Measurements from ENCODE around the gene CD99L2. TPM values are rescaled to one million over a fixed set of nuclear protein-coding genes. Genes with fewer than 3 reads are reported as not detected.

Gene CD99L2
- total and polyA plus RNA-seq, 4 donors, result 22.3 to 39.6 (median 23.8) TPM

DNA sequence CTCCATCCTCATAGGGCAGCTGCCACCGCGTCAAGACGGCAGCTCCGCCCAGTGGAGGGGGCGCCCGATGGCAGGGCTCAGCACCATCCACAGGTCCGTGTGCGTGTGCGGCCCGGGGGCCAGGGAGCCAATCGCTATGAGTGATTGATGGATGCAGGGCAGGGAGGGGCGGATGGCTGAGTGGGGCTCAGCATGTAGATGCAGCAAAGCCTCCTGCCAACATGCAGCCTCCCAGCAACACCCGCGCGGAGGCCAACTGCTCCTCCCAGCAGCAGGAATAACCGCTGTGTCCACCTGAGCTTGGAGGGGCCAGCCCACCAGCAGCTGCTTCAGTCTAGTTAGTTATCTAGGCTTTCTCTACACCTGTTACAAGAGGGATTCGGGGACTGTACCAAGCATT lies 127.8 kb downstream of the CD99L2 start:
- Histone ChIP-seq H3K27me3 (ENCODE audit: control insufficient read depth in 3 of 3, insufficient read depth in 3 of 3, low read length in 2 of 3) (no peaks in the 10 kb centered on the region), H3K36me3 (ENCODE audit: control insufficient read depth in 4 of 4, insufficient read depth in 4 of 4, low read length in 4 of 4) (peaks cover 0 to 5% (median 0%) of the 10 kb centered on the region in 4 donors), H3K9ac (ENCODE audit: insufficient read depth in 1 of 2, low read length in 2 of 2) (no peak overlapping the region), H3K27ac (ENCODE audit: low read depth in 1 of 2, low read length in 1 of 2) (no peak overlapping the region), H3K4me3 (no peak overlapping the region), H3K9me3 (ENCODE audit: control insufficient read depth in 4 of 4, insufficient read depth in 3 of 4, low read length in 3 of 4) (no peaks in the 10 kb centered on the region), H3K4me1 (ENCODE audit: control insufficient read depth in 5 of 5, insufficient read depth in 5 of 5, low read length in 5 of 5) (peaks cover 0 to 6% (median 0%) of the 10 kb centered on the region in 5 donors)
- ATAC-seq (ENCODE audit: insufficient read depth, low FRiP score), result no peak
- WGBS, 2 donors, result 86 to 93% methylated on average over 8 to 17 of the region's 17 CpGs
- TF ChIP-seq, protein P1, sequence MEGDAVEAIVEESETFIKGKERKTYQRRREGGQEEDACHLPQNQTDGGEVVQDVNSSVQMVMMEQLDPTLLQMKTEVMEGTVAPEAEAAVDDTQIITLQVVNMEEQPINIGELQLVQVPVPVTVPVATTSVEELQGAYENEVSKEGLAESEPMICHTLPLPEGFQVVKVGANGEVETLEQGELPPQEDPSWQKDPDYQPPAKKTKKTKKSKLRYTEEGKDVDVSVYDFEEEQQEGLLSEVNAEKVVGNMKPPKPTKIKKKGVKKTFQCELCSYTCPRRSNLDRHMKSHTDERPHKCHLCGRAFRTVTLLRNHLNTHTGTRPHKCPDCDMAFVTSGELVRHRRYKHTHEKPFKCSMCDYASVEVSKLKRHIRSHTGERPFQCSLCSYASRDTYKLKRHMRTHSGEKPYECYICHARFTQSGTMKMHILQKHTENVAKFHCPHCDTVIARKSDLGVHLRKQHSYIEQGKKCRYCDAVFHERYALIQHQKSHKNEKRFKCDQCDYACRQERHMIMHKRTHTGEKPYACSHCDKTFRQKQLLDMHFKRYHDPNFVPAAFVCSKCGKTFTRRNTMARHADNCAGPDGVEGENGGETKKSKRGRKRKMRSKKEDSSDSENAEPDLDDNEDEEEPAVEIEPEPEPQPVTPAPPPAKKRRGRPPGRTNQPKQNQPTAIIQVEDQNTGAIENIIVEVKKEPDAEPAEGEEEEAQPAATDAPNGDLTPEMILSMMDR (IDR thresholded peaks at IDR 0.05; ENCODE audit: control extremely low read depth, extremely low read depth), result no peak
- DNase-seq, result no peak

DNA sequence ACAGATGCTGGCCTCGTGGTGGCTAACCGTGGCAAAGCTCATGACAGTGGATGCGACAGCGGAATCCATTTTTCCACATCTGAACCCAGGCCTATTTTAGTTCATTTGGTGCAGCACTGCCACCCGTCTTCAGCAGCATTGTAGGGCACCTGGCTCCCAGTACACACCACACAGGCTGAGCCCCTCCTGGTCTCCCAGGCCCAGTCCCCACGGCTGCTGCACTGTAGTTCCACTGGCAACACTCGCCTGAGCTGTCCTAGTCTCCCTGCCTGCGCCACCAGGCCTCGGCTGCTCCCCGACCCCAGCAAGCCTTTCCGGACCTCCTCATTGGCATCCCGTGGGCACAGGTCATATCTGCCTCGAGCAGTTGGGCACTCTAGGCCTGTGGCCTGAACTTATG lies 129.1 kb downstream of the CD99L2 start:
- ATAC-seq (ENCODE audit: insufficient read depth, low FRiP score), result no peak
- Histone ChIP-seq H3K27me3 (ENCODE audit: control insufficient read depth in 3 of 3, insufficient read depth in 3 of 3, low read length in 2 of 3) (no peaks in the 10 kb centered on the region), H3K4me3 (no peak overlapping the region), H3K9ac (ENCODE audit: insufficient read depth in 1 of 2, low read length in 2 of 2) (no peak overlapping the region), H3K9me3 (ENCODE audit: control insufficient read depth in 4 of 4, insufficient read depth in 3 of 4, low read length in 3 of 4) (no peaks in the 10 kb centered on the region), H3K4me1 (ENCODE audit: control insufficient read depth in 5 of 5, insufficient read depth in 5 of 5, low read length in 5 of 5) (peaks cover 0 to 6% (median 0%) of the 10 kb centered on the region in 5 donors), H3K27ac (ENCODE audit: low read depth in 1 of 2, low read length in 1 of 2) (no peak overlapping the region), H3K36me3 (ENCODE audit: control insufficient read depth in 4 of 4, insufficient read depth in 4 of 4, low read length in 4 of 4) (peaks cover 0 to 6% (median 2%) of the 10 kb centered on the region in 4 donors)
- TF ChIP-seq, protein P1 (IDR thresholded peaks at IDR 0.05; ENCODE audit: control extremely low read depth, extremely low read depth), result no peak
- 89 to 98% methylated on average over 13 of the region's 13 CpGs for WGBS, 2 donors
- DNase-seq, result no peak

DNA sequence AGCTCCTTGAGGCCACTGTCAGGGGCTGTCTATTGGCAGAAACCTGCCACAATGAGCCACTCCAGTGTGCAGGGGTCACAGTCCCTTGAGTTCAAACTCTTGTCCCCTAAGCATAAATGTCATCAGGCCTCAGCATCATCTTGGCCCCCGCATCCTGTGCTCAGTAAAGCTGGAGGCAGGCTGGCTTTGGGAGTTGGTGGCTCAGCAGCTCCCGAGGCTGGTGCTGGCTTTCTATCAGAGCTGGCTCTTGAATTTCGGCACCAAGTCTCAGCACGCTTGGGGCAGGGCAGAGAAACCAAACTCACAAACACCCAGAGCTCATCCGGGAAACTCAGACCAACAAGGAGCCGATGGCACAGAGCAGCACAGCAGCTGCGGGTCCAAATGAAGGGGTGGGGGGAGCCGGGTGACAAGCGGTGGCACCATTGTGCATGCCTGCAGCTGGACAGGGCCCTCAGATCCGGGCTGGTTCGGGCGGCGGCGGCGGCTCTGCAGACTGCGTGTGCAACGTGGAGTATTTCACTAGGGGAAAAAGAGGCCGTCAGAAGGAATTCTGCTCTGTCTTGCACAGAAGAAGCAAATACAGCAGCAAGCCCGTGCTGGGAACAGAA lies 129.8 kb downstream of the CD99L2 start:
- TF ChIP-seq, protein P1 (IDR thresholded peaks at IDR 0.05; ENCODE audit: control extremely low read depth, extremely low read depth), result no peak

DNA sequence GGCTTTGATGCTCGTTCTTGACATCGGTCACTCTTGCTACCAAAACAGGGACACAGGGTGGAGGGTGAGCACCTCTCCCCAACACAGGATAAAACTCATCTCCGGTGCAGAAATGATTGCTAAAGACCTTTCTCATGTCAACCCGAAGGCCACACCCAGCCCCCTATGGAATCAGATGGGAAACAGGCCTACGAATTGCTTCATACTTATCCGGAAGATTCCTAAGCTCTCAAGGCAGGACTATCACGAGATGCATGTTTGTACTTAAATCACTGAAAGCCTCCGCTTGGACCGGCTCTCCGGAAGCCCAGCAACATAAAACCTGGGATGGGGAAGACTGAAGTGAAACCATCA lies 130.4 kb downstream of the CD99L2 start:
- peaks cover 0 to 6% (median 2%) of the 10 kb centered on the region in 4 donors for H3K36me3 ChIP-seq (ENCODE audit: control insufficient read depth in 4 of 4, insufficient read depth in 4 of 4, low read length in 4 of 4)
- no peaks in the 10 kb centered on the region for H3K9me3 ChIP-seq (ENCODE audit: control insufficient read depth in 4 of 4, insufficient read depth in 3 of 4, low read length in 3 of 4)
- TF ChIP-seq, protein P1 (IDR thresholded peaks at IDR 0.05; ENCODE audit: control extremely low read depth, extremely low read depth), result no peak
- H3K27ac ChIP-seq (ENCODE audit: low read depth in 1 of 2, low read length in 1 of 2), result peak overlapping the region in 1 of 2 donors; percentile 41
- DNase-seq, result no peak
- ATAC-seq (ENCODE audit: insufficient read depth, low FRiP score), result no peak
- 52 to 69% methylated on average over 10 of the region's 10 CpGs for WGBS, 2 donors
- H3K4me3 ChIP-seq, result no peak overlapping the region
- no peak overlapping the region for H3K9ac ChIP-seq (ENCODE audit: insufficient read depth in 1 of 2, low read length in 2 of 2)
- peaks cover 0 to 6% (median 0%) of the 10 kb centered on the region in 5 donors for H3K4me1 ChIP-seq (ENCODE audit: control insufficient read depth in 5 of 5, insufficient read depth in 5 of 5, low read length in 5 of 5)
- H3K27me3 ChIP-seq (ENCODE audit: control insufficient read depth in 3 of 3, insufficient read depth in 3 of 3, low read length in 2 of 3), result no peaks in the 10 kb centered on the region

More for the DNA sequence above, 129.8 kb downstream of the CD99L2 start:
- Histone ChIP-seq H3K4me1 (ENCODE audit: control insufficient read depth in 5 of 5, insufficient read depth in 5 of 5, low read length in 5 of 5) (peaks cover 0 to 6% (median 0%) of the 10 kb centered on the region in 5 donors), H3K27me3 (ENCODE audit: control insufficient read depth in 3 of 3, insufficient read depth in 3 of 3, low read length in 2 of 3) (no peaks in the 10 kb centered on the region), H3K36me3 (ENCODE audit: control insufficient read depth in 4 of 4, insufficient read depth in 4 of 4, low read length in 4 of 4) (peaks cover 0 to 6% (median 2%) of the 10 kb centered on the region in 4 donors), H3K27ac (ENCODE audit: low read depth in 1 of 2, low read length in 1 of 2) (no peak overlapping the region), H3K9ac (ENCODE audit: insufficient read depth in 1 of 2, low read length in 2 of 2) (no peak overlapping the region), H3K9me3 (ENCODE audit: control insufficient read depth in 4 of 4, insufficient read depth in 3 of 4, low read length in 3 of 4) (no peaks in the 10 kb centered on the region), H3K4me3 (no peak overlapping the region)
- 85 to 87% methylated on average over 16 to 19 of the region's 19 CpGs for WGBS, 2 donors
- ATAC-seq (ENCODE audit: insufficient read depth, low FRiP score) (no peak), DNase-seq (no peak)

Data from lung (tissue), 12 donors.